Stimulated activated CD8-positive, alpha-beta memory T cell treated with anti-CD3 and anti-CD28 coated beads, Interleukin-2, amount 100 ng/mL, for 1 hour (primary cell): ENCODE results near the gene CHST1.

ENCODE experiments used
- DNase-seq, 2 donors: peaks; one replicate each; pipeline ENCODE4 v3.0.0-alpha.2; 2020; ENCODE audit warnings: low read depth in 2 of 2

Gene CHST1

DNA sequence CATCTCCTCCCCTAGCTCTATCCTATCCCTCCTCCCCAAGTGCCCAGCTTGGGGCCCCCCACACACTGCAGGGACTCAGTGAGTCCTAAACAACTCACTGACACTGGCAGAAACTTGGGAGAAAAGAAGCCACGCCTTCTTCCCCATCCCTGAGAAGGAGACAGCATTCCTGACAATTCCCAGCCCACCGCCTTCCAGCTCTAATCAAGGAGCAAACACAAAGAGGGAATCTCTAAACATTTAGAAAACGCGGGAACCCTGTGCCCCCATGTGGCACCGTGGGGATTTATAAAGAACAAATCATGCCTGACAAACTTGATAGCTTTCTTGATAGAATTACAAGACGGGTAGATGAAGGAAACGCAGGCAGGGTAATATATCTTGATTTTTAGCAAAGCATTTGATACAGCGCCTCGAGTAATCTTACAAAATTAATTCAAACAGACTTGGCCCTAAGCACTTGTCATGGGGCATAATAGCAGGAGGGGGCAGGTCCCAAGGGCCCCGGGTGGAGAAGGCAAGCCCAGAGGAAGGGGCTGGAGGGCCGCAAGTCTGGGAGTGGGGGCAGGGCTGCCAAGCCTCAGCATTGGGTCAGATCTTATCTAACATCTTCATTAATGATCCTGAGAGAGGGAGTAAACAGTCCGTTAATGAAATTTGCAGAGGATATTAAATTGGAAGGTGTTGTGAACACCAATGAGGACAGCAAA lies 4.5 kb downstream of the CHST1 start:
- no peak for DNase-seq

DNA sequence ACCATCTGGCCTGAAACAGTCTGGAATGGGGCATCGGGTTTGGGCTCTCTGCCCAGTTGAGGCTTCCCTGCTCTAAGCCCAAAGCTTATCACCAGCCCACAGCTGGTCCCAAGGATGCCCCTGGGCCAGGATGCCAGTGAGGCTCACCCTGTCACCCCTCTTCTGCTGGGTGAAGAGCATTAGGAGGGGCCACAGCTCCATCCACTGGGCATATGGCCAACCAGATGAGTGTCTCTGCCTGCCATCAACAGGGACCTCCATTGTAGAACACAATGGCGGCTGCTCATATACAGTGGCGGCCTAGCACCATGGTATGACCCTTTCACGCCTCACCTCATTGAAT lies 5.6 kb downstream of the CHST1 start:
- no peak for DNase-seq

DNA sequence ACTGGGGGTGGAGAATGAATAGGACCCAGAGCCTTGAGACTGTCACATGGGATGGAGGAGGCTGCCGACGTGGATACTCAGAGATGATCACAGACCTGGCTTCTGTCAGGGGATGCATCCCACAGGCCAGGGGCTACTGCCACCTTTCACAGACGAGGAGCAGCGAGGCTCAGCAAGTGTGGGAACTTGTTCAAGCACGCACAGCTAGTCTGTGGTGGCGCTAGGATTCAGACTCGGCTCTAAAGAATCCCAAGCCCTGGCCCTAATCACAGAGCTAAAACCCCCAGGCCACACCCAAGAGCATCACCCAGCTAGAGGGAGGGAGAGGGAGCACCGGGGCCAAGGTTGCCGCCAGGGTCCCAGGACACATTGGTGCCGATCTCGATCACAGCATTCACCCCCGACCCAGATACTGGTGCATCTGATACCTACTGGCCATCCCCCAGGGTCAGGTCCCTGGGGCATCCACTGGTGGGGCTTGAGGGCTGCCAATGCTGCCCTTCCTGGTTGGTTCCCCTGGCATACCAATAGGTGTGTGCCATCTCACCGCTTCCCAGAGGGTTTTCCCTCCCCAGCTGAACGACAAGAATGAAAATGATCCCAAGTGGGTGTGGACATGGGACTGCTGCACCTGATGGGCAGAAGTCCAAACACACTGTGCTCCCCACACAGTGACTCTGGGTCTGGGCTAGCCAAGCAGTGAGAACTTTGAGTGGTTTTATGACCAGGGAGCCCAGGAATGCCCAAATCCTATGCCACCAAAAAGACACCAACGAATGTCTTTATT lies 6.2 kb downstream of the CHST1 start:
- no peak for DNase-seq

DNA sequence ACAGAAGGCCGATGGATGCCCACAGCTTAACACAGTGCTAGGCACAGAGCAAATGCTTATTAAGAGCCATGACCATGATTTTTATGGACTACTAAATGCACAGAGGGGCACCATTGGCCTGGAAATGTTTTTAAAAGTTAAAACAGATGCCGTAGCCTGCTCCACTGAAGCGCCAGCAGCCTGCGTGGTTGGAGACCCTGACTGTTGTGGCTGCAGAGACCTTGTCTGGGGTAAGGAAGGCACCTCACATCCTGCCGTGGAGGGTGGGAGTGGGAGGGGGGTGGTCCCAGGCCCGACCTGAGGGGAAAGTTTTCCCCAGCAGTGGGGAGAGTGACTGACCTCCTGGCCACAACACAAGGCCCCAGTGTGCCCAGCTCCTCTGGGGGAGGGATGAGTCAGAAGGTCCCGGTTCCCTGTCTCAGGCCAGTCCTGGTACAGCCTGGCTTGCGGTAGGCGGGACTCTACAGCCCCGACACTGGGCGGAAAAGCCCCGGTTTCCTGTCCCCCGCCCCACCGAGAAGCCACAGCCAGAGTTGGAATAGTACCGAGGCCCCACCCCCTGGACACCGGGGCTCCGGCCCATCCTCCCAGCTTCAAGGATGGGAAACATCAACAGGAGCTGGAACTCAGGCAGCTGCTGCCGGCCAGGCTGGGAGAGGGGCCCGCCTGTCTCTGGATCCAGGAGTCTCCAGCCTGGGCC lies 7.0 kb downstream of the CHST1 start:
- no peak for DNase-seq

DNA sequence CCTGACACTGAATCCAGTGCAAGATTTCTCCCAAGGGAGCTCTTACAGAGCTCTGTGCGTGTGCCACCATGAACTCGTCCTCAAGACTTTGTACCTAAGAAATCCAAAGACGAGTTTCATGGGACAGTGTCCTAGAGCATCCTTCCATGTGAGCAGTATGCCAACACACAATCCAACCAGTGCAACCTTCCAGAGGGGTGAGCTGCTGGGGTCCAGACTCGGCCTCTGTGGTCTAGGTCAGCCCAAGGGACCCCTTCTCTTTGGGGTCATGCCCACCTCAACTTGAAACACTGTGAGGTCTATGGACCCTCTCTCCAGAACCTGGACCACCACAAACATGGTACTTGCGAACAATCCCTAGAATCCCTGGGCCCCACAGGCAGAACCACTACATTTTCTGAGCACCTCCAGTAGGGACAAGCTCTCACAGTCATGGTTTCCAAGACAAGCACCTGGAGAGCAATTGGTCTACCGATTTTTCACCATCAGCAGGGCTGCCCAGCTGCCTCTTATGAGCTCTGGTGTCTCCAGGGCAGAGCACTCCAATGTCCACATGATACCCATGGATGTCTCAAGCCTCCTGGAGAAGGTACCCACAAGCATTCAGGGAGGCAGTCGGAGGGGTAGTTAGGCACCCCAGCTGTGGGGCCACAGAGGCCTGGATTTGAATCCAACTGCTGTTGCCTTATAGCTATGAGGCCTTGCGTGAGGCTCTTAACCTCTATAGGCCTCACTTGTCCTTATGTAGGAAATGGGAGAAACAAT lies 7.7 kb downstream of the CHST1 start:
- no peak for DNase-seq

DNA sequence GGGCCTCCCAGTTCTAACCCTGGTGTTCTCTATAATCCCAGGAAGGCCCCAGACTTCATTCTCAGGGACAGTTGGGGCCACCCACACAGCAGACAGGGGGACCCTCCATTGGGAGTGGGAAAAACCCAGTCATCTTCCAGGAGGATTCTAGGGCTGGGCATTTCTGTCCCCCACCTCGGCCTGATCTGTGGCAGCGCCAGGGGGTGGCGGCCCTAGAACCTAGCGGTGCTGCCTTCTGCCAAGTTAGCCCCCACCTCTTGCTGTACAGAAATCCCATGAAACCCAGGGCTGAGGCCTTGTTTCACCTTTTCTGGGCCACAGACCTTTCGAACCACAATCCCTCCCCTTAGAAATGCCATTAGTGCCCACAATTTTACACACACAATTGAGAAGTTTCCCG lies 9.6 kb downstream of the CHST1 start:
- no peak for DNase-seq

DNA sequence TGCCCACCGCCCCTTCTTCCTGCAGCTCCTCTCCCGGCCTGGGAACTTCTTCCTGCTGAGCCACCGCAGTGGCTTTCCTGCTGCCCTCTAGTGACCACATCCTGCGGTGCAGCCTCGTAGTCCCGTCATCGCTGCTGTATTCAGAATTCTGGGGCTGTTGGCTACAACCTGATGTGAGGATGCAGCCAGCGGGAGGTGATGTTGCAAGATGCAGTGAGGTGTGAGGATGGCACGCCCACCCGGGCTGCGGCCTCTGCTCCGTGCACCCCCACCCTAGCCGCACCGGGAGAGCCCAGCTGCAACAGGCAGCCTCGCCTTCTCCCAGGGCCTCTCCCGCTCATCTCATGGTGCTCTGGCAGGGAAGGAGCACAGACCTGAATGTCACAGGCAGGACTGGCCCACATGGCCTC lies 10.1 kb downstream of the CHST1 start:
- peak; percentile 17 to 33 for DNase-seq

DNA sequence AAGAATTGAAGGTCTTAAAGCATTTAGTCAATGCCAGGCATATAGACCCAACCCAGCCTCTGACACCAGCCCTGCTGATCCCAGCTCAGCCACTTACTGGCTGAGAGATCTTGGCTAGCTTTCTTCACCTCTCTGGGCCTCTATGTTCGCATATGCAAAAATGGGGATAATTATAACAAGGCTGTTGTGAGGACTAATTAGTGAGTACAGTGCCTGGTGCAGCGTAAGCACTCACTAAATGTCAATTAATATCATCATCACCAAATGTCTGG lies 10.5 kb downstream of the CHST1 start:
- DNase-seq, result no peak

DNA sequence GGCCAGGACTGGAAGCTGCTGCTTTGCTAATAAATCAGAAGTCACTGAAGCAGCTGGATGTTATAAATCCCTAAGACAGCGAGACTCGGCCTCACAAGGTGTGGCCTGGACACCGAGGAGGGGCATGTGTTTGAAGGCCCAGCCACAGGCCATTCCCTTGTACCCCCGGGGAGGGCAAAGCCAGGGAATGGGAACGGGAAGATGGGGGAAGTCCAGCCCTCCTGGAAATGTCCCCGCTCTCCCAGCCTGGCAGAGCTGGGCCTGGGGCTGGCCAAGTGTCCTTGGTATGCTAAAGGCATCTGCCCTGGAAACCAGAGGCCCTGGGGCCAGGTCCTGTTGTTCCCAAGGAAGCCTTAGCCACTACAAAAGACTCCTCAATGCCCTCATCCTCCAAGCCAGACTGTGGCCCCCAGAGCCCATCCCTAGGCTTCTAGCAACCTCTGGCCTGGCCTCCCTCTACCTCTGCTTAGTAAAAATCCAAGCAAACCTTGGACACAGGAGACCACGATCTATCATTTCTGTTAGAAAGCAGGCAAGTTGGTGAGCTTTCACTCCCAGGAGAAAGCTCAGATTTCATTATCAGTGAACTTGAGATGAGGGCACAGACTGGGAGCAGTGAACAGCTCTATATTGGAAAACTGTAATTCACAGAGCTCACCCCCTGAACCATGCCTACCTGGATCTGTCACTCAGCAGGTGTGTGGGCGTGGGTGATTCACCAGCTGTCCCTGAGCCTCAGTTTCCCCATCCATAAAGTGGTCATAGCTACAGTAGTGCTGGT lies 11.0 kb downstream of the CHST1 start:
- no peak for DNase-seq

DNA sequence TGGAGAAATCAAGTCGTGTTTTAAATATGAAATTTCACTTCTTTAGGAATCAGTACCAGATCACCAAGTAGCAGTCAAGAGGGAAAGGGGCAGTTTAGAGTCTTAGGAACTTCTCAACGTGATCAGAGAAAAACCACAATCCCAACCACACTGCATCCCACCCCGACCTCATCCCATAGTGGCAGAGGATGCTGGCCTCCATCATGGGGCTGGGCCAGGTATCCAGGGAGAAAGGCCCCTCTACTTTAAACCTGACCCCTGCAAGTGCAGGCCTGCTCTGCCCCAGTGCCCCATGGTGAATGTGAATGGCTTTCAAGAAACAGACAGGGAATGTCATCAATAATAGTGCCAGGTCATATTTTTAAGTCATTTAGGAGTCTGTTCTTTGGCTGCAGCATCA lies 12.1 kb downstream of the CHST1 start:
- no peak for DNase-seq

DNA sequence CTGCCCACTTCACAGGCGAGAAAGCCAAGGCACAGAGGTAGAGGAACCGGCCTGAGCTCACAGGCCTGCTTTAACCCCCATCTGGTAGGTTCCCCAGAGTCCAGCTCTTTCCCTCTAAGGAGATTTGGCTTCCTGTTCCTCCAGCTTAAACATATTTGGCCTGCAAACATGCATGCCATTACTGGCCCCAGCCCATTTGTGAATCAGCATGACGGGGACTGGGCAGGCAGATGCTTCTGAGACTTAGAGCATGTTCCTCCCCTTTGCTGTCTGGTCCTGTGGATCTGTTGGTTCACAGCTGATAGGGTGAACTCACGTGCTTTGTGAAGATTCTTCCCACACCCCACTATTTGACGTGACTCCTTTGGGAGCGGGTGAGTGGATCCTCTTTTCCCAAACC lies 12.6 kb downstream of the CHST1 start:
- DNase-seq, result no peak

DNA sequence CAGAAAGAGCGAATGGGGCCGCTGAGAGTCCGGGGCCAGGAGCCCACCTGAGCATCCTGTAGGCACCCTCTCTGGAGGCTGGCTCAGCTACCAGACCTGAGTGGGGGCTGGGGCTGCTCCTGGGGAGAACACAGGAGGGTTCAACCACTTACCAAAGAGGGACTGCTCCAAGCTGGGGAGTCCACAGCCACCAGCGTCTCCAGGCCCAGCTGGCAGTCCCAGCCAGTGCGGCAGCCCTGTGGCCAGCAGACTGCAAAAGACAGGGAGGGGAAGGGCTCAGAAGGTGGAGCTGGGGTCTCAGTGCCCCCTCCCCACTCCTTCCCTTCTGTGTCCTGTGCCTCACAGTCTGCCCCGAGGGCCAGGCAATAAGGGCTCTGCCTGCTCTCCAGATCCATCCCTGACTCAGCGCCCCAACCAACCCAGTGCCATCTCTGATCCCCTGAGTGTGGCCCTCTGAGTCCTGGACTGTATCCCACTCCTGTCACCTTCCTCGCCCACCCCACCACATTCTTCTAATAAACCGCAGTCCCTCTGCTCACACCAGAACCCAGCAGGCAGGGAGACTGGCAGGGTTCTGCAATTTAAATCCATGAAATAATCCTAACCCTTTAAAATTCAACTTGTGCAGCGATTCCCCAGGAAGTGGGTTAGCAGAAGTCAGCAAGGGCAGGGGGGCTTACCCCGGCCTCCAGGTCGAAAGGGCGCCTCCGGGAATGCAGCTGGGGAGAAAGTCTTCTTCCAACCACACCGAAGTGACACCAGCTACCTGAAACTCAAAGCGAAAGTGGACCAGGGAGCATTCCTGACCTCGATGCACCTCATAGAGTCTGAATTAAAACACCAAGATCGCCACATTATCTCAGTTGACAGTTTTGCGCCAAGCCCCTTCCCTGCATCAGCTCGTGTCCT lies 13.3 kb downstream of the CHST1 start:
- no peak for DNase-seq

DNA sequence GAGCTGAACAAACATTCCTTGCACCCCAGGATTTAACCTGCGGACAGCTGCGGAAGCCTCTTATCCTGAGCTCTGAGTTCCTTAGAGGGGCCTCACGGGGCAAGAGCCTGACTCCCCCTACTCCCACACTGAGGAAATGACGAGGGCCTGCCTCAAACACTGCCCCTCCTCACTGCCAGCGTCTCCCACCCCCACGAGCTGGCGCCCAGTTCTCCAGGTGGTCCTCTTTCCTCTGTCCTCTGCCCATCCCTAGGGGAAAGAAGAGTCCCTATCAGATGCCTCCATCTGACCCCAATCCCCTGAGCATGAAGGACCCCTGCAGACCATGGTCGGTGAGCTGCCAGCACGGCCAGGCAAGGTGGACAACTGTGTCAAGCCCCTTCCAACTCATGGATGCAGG lies 14.3 kb downstream of the CHST1 start:
- DNase-seq, result no peak

DNA sequence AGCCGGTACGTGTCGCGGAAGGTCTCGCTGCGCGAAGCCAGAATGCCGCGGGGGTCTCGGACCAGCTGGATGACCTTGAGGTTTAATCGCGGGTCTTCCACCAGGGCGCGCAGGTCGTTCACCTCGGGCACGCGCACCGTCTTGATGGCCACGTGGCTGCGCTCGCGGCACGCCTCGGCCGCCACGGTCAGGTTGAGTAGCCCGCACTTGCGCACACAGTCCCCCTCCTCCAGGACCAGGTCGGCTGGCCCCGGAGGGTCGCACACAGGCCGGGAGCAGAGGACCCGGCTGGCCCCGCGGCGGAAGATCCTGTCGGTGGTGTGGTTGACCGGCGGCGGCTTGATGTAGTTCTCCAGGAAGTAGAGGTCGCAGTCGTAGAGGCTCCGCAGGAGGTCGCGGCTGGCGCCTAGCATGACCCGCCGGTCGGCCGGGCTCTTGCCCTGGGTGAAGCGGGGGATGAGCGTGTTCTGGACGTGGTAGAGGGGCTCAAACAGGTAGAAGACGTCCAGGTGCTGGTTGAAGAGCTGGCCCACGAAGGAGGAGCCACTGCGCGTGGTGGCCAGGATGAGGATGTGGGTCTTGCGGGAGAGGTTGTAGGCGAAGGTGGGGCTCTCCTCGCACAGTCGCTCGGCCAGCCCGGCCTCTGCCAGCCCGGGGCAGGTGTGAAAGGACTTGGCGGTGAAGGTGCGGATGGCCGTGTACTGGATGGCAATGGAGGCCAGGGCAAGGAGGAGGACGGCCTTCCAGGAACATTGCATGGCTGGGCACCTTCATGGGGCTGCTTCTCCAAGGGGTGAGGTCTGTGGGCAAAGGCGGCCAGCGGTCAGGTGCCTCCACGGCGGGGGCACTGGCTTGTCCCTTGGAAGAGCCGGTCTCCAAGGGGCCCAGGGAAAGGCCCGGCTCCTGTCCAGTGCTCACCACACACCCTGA lies 15.0 kb downstream of the CHST1 start:
- no peak for DNase-seq

DNA sequence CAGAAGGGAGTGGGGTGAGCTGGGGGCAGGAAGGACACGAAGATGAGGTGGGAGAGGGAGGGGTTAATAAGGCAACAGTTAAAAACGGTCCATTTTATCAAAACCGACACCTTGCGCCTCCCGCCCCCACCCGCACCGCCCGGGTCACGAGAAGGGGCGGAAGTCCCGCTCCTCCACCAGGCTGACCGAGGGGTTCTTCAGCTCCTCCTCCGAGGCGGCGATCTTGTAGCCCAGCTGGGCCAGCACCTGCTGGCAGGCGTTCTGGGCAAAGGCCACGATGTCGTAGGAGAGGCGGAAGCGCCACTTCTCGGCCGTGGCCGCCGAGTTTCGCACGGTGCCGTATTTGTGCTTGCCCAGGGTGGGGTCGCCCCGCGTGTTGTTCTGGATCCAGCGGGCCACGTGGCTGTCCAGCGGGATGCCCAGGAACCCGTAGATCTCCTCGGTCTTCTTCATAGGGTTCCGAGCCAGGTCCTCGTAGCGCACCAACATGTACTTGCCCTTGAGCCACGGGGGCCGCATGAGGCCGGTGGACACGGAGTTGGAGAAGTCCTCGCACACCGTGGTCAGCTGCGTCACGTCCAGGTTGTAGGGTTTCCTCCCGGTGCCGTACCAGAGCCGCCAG lies 15.8 kb downstream of the CHST1 start:
- no peak for DNase-seq

DNA sequence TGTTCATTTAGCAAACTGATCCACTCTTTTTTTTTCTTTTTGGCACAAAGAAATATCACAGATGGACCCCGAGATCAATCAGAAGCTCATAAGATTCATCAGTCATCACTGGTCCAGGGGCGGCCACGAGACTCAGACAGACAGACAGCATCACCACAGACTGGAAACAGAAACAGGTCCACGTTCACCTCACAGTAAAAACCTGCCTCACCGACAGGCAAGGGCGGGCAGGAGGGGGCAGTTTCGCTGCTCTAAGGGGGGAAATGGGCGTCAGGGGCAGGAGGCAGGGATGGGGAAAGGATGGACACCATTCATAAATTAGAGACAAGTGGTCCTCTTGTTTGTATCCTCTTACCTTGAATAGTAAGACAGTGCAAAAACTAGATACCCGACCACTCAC lies 16.5 kb downstream of the CHST1 start:
- DNase-seq, result no peak

DNA sequence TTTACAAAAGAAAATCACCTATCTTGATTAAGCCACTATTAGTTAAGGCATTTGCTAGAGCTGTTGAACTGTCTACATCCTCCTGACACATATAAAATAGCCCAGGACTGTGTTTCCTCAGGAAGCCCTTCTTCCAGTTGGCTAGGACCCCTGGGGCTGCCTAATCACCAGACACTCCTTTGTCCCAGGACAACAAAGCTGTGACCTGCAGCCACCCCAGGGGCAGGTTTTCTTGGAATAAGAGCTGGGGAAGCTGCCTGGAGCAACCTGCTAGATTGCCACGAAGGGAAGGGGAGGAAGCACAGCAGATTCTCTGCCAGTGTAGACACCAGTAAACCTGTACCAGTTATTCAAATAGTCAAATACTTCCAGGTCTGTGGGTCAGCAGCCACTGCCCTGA lies 17.6 kb downstream of the CHST1 start:
- no peak for DNase-seq

DNA sequence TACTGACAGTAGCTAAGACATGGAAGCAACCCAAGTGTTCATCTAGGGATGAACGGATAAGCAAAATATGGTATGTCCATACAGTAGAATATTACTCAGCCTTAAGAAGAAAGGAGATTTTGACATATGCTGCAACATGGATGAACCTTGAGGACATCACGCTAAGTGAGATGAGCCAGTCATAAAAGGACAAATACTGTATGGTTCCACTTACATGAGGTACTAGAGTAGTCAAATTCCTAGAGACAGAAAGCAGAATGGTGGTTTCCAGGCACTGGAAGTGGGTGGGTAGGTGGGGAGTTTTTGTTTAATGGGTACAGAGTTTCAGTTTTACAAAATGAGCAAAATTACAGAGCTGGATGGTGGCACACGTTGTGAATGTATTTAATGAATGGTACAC lies 18.1 kb downstream of the CHST1 start:
- no peak for DNase-seq

DNA sequence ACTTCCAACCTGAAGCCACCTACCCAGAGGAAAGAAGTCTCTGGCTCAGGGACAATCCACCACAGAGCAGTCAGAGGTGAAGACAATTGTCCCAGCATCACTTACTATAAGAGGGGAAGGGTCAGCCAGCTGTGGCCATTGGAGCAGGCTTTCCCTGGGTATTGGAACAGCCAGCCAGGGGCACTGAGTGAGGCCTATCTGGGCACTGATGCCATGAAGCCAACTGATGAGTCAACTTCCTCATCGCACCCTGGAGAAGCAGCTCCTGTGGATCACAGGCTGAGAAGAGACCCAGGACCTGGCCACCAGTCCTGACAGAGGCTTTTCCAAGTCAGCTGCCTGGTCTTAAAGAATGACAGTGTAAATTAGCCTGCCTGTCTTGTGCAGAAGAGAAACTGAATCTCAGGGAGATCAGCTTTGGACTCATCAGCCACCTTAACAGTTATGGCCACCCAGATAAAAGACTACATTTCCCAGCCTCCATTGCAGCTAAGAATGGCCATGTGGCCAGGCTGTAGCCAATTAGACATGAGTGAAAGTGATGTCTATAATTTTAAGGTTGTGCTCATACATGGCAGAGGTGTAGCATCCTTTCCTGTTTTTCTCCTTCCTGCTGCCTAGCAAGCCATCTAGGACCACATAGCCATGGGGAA lies 19.0 kb downstream of the CHST1 start:
- DNase-seq, result no peak
